GM12801 (cell line): ENCODE data around the gene FAM217B.

Experiments used
- TF ChIP-seq, protein P1 (sequence below): IDR thresholded peaks from one replicate; pipeline ENCODE4 v1.5.1; 2011; ENCODE audit warnings: control low read depth; ENCODE audit not compliant: insufficient read length; ENCODE audit errors: extremely low read depth

Gene FAM217B

DNA sequence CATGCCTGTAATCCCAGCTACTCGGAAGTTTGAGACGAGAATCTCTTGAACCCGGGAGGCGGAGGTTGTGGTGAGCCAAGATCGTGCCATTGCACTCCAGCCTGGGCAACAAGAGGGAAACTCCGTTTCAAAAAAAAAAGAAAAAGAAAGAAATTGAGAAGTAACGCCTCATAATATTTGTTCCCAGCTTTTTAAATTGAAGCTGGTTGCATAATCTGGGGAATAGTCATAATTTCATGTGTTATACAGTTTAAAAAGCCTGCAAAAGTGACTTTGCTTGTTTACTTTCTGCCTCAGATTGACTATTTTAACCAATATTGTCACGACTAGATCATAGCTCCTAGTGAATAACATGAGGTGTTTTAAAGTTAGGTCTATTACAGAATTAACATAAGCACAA lies 7.2 kb downstream of the FAM217B start:
- TF ChIP-seq, protein P1, sequence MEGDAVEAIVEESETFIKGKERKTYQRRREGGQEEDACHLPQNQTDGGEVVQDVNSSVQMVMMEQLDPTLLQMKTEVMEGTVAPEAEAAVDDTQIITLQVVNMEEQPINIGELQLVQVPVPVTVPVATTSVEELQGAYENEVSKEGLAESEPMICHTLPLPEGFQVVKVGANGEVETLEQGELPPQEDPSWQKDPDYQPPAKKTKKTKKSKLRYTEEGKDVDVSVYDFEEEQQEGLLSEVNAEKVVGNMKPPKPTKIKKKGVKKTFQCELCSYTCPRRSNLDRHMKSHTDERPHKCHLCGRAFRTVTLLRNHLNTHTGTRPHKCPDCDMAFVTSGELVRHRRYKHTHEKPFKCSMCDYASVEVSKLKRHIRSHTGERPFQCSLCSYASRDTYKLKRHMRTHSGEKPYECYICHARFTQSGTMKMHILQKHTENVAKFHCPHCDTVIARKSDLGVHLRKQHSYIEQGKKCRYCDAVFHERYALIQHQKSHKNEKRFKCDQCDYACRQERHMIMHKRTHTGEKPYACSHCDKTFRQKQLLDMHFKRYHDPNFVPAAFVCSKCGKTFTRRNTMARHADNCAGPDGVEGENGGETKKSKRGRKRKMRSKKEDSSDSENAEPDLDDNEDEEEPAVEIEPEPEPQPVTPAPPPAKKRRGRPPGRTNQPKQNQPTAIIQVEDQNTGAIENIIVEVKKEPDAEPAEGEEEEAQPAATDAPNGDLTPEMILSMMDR, result no peak

DNA sequence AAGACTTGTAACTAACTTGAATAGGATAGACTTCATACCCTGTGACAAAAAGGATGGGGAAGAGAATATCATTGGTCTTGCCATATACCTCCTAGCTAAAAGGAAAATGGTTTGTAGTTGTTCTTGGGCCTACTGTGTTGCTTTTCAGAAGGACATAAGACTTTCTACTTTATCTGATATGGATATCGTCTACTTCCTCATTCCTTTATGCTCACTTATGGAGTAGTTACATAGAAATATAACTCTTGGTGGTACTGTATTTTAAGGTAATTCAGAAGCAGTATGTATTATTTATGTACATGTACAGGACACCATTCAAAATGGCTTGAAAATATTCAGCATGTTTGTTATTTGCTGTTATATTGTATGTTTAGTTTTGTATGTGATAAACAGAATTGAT lies 8.0 kb downstream of the FAM217B start:
- TF ChIP-seq, protein P1, result no peak

DNA sequence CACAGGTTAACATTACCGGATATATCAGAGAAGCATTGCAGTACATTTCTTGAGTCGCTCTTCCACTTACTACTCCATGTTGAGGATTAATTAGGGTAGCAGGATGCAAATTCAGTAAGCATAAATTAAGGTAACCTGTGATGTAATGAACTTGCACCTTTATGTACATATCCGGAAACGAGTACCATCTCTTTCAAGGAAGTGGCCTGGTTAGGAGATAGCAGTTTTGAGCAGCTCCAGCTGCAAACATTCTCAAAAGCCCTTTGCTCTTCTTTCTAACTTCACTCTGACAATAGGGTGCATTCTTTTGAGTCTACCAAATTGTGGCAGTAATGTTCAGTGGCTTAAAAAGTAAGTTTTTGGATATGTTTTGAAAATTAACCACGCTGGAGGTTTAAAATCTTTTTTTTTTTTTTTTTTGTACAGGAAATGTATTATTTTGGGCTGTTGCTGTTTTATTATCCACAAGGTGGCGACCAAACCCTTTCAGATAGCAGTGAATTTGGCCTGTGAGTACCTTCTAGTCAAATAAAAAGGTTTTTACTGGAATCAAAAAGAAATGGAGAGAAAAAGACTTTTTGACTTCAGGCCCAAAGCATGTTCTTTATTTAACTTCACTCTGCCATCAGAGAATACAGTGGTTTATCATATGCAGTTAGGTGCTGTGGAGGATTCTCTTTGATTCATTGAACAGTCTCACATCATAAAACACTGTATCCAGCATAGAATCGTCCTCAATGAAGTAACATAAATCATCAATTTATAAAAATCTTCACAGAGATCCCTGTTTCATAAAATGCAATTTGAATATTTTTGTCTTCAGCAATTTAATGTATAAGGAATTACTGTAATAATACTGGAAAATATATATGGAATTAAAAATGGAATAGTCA lies 8.9 kb downstream of the FAM217B start:
- TF ChIP-seq, protein P1, result no peak

DNA sequence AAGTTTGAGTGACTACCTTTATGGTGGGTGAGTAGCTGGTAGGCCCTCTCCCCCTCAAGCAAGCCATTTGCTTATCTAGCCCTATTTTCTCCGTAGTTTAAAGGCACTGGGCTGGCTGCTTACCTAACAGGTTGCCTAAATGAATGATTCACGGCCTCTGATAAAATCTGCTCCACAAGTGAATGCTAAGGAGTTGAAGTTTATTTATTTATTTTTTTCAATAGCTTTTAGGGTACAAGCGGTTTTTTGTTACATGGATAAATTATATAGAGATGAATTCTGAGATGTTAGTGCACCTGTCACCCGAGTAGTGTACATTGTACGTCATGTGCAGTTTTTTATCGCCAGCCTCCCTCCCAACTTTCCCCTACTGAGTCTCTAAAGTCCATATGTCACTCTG lies 9.7 kb downstream of the FAM217B start:
- TF ChIP-seq, protein P1, result no peak

DNA sequence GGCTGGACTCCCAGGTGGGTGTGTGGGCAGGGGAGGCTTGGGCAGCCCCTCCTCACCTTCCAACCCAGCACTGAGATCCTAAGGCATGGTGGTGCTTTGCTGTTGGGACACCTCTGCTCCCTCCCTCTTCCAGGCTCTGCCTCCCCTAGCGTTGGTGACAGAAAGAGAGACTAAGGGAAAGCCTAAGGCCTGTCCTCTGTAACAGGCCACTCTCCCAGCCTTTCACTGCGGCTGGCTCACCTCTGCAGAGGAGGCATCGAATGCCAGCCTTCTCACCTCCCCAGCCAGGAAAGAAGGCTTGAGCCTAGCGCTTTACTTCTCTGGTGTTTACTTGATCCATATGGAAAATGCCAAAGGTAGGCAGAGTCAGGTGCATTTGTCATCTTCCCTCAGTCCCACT lies 14.5 kb downstream of the FAM217B start:
- TF ChIP-seq, protein P1, result no peak

DNA sequence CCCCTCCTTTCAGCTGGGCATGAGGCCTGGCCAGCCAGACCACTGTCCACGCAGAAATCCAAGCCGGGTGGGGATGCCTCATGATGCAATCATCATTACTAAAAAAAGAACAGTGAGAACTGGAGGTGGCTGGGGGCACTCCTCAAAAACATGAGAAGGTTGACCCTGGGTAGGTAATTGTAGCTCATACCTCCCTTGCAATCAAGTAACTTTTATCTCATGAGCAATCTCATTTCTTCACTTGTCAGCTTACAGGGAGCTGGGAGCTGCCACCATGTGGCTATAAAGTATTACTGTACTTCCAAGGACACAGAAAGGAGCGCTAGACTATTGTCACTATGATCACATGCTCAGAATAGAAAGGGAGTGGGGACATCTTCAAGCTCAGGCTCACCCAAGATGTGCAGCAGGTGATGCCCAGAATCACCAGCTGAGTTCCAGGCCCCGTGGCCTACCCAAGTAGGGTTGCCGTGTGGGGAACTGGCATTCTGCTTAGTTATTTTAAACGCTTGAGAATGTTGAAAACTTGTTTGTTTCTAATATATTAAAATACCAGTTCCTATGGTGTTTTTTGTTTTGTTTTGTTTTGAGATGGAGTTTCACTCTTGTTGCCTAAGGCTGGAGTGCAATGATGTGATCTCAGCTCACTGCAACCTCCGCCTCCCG lies 15.1 kb downstream of the FAM217B start:
- TF ChIP-seq, protein P1, result no peak

DNA sequence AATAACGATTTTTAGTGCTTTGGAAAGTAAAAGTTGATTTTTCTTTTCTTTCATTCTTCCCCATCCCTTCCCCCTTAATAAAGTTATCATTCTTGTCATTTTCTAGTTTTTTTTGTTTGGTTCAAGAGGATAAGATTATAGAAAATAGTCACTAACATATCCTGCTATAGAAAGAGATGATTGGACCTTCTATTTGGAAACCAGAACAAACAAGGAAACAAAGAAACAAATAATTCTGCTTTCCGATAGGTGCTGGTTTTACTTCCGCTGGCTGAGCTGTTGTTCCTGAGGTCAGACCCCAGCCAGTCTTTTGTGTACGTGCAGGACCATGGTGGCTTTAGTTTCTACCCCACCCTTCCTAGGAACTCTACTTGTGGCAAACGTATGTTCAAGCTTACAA lies 17.9 kb downstream of the FAM217B start, which contains the start of gene CDH26:
Gene CDH26 (plus strand): TSS at position 301 of the 400 bp plus-strand sequence. CDS start 304 bp downstream, outside the sequence.
- TF ChIP-seq, protein P1, result no peak
